Neural progenitor cell (in vitro differentiated cells): ENCODE data around the gene TEX19. TPM values are rescaled to one million over a fixed set of nuclear protein-coding genes. Genes with fewer than 3 reads are reported as not detected.

Experiments
- DNase-seq: peaks from one replicate; pipeline ENCODE4 v3.0.0-alpha.2; 2016; ENCODE audit warnings: low spot score
- H2AFZ ChIP-seq: fragments of 200-600 bp; sonication (generic); replicated peaks from 2 replicates; pipeline ENCODE4 v1.6.1; 2016; ENCODE audit warnings: antibody characterized with exemption
- H3F3A ChIP-seq: fragments of 200-600 bp; sonication (generic); 2 replicates; pipeline ENCODE4 v1.6.1; 2016; ENCODE audit warnings: antibody characterized with exemption, low read depth
- H3K27ac ChIP-seq: fragments of 200-600 bp; sonication (generic); 2 replicates; pipeline ENCODE4 v1.5.1; 2016; ENCODE audit warnings: mild to moderate bottlenecking
- H3K27me3 ChIP-seq: fragments of 200-600 bp; sonication (generic); 2 replicates; pipeline ENCODE4 v1.6.1; 2016; ENCODE audit warnings: mild to moderate bottlenecking, moderate library complexity
- H3K36me3 ChIP-seq: fragments of 200-600 bp; sonication (generic); 2 replicates; pipeline ENCODE4 v1.5.1; 2016
- H3K4me1 ChIP-seq: fragments of 200-600 bp; sonication (generic); 2 replicates; pipeline ENCODE4 v1.6.1; 2016; ENCODE audit warnings: mixed run types
- H3K4me2 ChIP-seq: fragments of 200-600 bp; sonication (generic); 2 replicates; pipeline ENCODE4 v1.6.1; 2016
- H3K4me3 ChIP-seq: fragments of 200-600 bp; sonication (generic); 2 replicates; pipeline ENCODE4 v1.5.1; 2016
- H3K79me2 ChIP-seq: fragments of 200-600 bp; sonication (generic); 2 replicates; pipeline ENCODE4 v1.6.1; 2016; ENCODE audit warnings: low read depth
- H3K9ac ChIP-seq: fragments of 200-600 bp; sonication (generic); 2 replicates; pipeline ENCODE4 v1.6.1; 2016
- H3K9me3 ChIP-seq: fragments of 200-600 bp; sonication (generic); 2 replicates; pipeline ENCODE4 v1.5.1; 2016; ENCODE audit warnings: low read depth
- H4K20me1 ChIP-seq: fragments of 200-600 bp; sonication (generic); 2 replicates; pipeline ENCODE4 v1.6.1; 2016; ENCODE audit warnings: low read depth
- H3K27ac Mint-ChIP-seq: 3 replicates; pipeline ENCODE4 v1.8.0; 2021; ENCODE audit warnings: mixed read lengths
- H3K27me3 Mint-ChIP-seq: 2 replicates; pipeline ENCODE4 v1.8.0; 2022; ENCODE audit warnings: low read depth, mild to moderate bottlenecking, inconsistent platforms, moderate library complexity, mixed read lengths; ENCODE audit not compliant: insufficient read depth
- H3K36me3 Mint-ChIP-seq: 3 replicates; pipeline ENCODE4 v1.8.0; 2021; ENCODE audit warnings: mixed read lengths
- H3K4me1 Mint-ChIP-seq: 3 replicates; pipeline ENCODE4 v1.8.0; 2021; ENCODE audit warnings: mixed read lengths
- H3K4me3 Mint-ChIP-seq: 3 replicates; pipeline ENCODE4 v1.8.0; 2021; ENCODE audit warnings: mild to moderate bottlenecking, moderate library complexity, mixed read lengths
- H3K9me3 Mint-ChIP-seq: 3 replicates; pipeline ENCODE4 v1.8.0; 2020; ENCODE audit warnings: mixed read lengths
- EZH2 ChIP-seq: fragments of 200-600 bp; sonication (generic); IDR thresholded peaks from 2 replicates; pipeline ENCODE4 v1.6.1; 2017; ENCODE audit warnings: antibody characterized with exemption, mild to moderate bottlenecking, moderate library complexity
- EZH2phosphoT487 ChIP-seq: fragments of 200-600 bp; sonication (generic); IDR thresholded peaks from 2 replicates; pipeline ENCODE4 v1.6.1; 2017; ENCODE audit warnings: antibody characterized with exemption
- total RNA-seq: library from RNA; depleted of rRNA; stranded (reverse); fragments of >200 nt; gene quantifications from 2 replicates; pipeline ENCODE4 v1.2.3, GENCODE V29; 2015; ENCODE audit warnings: low replicate concordance
- TF ChIP-seq, protein P1 (sequence below): fragments of 200-600 bp; sonication (generic); IDR thresholded peaks from 2 replicates; pipeline ENCODE4 v1.5.1; 2017; ENCODE audit warnings: antibody characterized with exemption, mild to moderate bottlenecking

TEX19 gene
- total RNA-seq, 1 donor from 2014 or later = not detected

DNA sequence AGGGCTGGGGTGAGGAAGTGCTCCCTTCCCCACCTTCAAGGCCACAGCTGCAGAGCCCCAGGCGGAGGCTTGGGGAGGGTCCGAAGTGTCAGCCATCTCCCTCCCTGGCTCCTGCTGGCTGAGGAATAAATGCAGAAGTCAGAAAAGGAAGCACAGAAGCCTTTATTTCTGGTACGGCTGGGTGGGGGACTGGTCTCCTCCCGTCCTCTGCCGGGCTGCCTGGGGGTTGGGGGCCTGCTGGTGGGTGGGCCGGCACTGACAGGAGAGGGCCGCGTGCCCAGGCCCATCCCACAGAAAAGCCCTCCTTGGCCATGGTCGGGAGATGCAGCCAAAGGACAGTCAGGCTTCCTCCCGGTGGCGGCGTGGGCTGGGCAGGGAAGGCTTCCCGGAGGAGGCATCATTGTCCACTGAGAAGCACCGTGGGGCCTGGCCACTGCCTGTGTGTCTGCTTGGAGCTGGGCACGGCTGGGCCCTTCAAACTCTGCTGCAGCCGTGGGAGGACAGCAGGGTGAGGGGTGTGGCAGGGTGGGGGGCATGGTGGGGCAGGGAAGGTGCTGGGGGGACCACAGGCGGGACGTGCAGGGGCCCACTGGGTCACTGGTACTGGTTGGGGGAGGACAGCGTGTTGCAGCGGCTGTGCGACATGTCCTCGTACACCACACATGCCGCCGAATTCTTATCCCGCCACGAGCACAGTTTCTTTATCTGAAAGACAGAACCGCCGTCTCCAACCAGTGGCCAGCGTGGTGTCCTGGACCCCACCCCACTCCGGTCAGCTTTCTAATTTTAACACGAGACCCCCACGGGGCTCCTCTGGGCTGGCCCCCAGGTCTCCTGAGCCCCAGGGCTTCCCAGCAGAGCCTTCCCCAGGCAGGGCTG lies 44.1 kb upstream of the TEX19 start:
- Mint-ChIP-seq H3K27ac (no peak overlapping the region), H3K27me3 (peaks cover 8% of the 10 kb centered on the region), H3K36me3 (no peaks in the 10 kb centered on the region), H3K4me1 (peaks cover 17% of the 10 kb centered on the region), H3K9me3 (no peaks in the 10 kb centered on the region), H3K4me3 (no peak overlapping the region)
- Histone ChIP-seq H3K4me1 (peaks cover 19% of the 10 kb centered on the region), H2AFZ (no peak overlapping the region), H3K27ac (no peak overlapping the region), H3K4me2 (no peak overlapping the region), H3K79me2 (no peaks in the 10 kb centered on the region), H4K20me1 (no peaks in the 10 kb centered on the region), H3K36me3 (no peaks in the 10 kb centered on the region), H3K27me3 (no peaks in the 10 kb centered on the region), H3K9ac (no peak overlapping the region), H3K9me3 (no peaks in the 10 kb centered on the region), H3F3A (peaks cover 22% of the 10 kb centered on the region), H3K4me3 (no peak overlapping the region)
- DNase-seq = no peak
- no peak for TF ChIP-seq EZH2
- TF ChIP-seq, protein P1, sequence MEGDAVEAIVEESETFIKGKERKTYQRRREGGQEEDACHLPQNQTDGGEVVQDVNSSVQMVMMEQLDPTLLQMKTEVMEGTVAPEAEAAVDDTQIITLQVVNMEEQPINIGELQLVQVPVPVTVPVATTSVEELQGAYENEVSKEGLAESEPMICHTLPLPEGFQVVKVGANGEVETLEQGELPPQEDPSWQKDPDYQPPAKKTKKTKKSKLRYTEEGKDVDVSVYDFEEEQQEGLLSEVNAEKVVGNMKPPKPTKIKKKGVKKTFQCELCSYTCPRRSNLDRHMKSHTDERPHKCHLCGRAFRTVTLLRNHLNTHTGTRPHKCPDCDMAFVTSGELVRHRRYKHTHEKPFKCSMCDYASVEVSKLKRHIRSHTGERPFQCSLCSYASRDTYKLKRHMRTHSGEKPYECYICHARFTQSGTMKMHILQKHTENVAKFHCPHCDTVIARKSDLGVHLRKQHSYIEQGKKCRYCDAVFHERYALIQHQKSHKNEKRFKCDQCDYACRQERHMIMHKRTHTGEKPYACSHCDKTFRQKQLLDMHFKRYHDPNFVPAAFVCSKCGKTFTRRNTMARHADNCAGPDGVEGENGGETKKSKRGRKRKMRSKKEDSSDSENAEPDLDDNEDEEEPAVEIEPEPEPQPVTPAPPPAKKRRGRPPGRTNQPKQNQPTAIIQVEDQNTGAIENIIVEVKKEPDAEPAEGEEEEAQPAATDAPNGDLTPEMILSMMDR = no peak
- TF ChIP-seq EZH2phosphoT487 = no peak

DNA sequence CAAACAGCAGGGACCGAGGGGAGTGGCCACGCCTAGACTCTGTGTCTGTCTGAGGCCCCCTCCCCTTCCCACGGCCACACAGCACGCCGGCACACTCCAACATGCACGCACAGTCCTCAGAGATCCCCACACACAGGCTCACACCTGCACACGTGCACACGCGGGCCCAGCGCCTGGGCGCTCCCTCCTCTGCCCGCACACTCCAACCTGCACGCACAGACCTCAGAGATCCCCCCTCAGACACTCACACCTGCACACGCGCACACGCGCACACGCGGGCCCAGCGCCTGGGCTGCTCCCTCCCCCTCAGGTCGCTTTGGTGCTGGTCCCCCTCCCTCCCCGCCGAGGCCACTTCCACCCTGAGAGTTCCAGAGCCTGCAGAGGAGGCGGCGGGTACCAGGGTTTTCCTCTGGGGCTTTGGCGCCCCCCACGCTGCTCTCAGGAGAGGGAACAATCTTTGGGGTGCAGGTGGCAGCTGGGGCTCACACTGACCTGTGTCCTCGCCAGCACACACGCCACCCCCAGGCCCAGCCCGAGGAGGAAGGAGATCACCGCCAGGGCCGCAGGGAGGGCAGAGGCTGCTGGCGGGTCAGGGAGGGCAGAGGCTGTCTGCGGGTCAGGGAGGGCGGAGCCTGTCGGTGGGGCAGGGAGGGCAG lies 43.2 kb upstream of the TEX19 start:
- peak overlapping the region; percentile 47 for H3K4me2 ChIP-seq
- no peak overlapping the region for H2AFZ ChIP-seq
- H3K27ac ChIP-seq = no peak overlapping the region
- H3K4me1 ChIP-seq = peaks cover 19% of the 10 kb centered on the region
- H3K36me3 ChIP-seq = no peaks in the 10 kb centered on the region
- no peak overlapping the region for H3K4me3 ChIP-seq
- H3K9ac ChIP-seq = no peak overlapping the region
- H4K20me1 ChIP-seq = no peaks in the 10 kb centered on the region
- peak overlapping the region; percentile 95 for H3K27ac Mint-ChIP-seq
- peaks cover 7% of the 10 kb centered on the region for H3K27me3 Mint-ChIP-seq
- peaks cover 3% of the 10 kb centered on the region for H3K27me3 ChIP-seq
- DNase-seq = peak; percentile 58
- H3K4me3 Mint-ChIP-seq = no peak overlapping the region
- TF ChIP-seq, protein P1 = no peak
- TF ChIP-seq EZH2phosphoT487 (no peak), EZH2 (no peak)
- no peaks in the 10 kb centered on the region for H3K79me2 ChIP-seq
- H3K9me3 ChIP-seq = no peaks in the 10 kb centered on the region
- H3K4me1 Mint-ChIP-seq = peaks cover 17% of the 10 kb centered on the region
- H3K9me3 Mint-ChIP-seq = no peaks in the 10 kb centered on the region
- H3F3A ChIP-seq = peaks cover 28% of the 10 kb centered on the region
- no peaks in the 10 kb centered on the region for H3K36me3 Mint-ChIP-seq

DNA sequence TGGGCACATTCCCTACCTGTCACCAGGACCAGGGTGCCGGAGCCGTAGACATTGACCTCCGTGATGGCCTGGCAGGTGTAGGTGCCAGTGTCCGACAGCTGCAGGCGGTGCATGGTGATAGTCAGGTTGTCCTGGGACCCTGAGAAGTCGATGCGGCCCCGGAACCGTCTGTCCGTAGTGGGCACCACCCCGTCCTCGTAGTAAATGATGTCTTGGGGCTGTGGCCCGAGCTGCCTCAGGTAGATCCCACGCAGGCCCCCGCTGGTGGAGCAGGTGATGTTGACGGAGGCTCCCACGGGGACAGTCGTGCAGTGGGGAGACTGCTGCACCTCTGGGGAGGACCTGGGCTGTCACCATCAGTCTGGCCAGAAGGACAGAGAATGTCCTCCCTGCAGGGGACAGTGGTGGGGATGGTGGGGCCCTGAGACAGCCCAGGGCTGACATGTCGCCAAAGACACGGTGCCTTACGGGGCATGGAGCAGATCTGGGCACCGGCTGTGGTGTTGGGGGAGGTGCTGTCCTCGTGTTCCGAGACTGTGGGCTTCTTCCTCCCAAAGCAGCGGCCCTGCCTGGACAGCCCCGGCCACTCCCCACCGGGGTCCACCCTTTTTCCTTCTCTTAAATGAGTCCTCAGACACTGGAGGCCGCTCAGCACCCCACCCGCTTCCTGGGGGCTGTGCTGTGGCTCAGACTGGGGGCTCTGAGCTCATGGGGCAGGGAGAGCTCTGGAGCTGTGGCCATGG lies 42.2 kb upstream of the TEX19 start:
- Mint-ChIP-seq H3K36me3 (no peaks in the 10 kb centered on the region), H3K9me3 (no peaks in the 10 kb centered on the region), H3K4me3 (no peak overlapping the region), H3K27me3 (peaks cover 9% of the 10 kb centered on the region), H3K4me1 (peaks cover 20% of the 10 kb centered on the region), H3K27ac (no peak overlapping the region)
- TF ChIP-seq, protein P1 = no peak
- TF ChIP-seq EZH2 (no peak), EZH2phosphoT487 (no peak)
- no peak for DNase-seq
- Histone ChIP-seq H4K20me1 (no peaks in the 10 kb centered on the region), H2AFZ (no peak overlapping the region), H3K4me3 (no peak overlapping the region), H3K4me1 (peaks cover 22% of the 10 kb centered on the region), H3K4me2 (no peak overlapping the region), H3K9ac (no peak overlapping the region), H3K27me3 (peaks cover 13% of the 10 kb centered on the region), H3K79me2 (no peaks in the 10 kb centered on the region), H3K9me3 (no peaks in the 10 kb centered on the region), H3F3A (peaks cover 28% of the 10 kb centered on the region), H3K27ac (no peak overlapping the region), H3K36me3 (no peaks in the 10 kb centered on the region)
